ENCODE measurements around the gene CCNE1. TPM values are rescaled to one million over a fixed set of nuclear protein-coding genes. Genes with fewer than 3 reads are reported as not detected.

The CCNE1 gene
- polyA plus RNA-seq, 1 of the 3 experiments (the other 2 are of a cell fraction), result 8.9 TPM

DNA sequence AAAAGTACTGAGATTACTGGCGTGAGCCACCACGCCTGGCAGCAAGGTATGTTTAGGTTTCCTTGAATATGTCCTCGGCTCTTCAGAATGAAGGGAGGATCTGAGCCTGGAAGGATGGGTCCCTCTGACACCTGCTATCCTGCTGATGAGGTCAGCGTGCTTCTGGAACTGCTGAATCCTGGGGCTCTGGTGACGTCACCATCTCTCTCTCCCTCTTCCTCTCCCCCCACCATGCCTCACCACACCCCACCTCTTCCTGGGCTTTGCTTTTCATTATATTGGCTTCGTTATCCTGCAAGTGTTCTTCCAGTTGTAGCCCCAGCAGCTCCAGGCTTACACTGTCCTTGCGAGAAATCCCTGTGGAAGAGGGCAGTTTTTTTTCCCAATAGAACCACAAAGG lies 49.8 kb downstream of the CCNE1 start:
- Histone ChIP-seq H3K9me2 (no peaks in the 10 kb centered on the region), H4K20me1 (ENCODE audit: insufficient read depth) (no peaks in the 10 kb centered on the region), H3K9me3 (0 out of 2 replicates have a peak, but pooled peaks cover under 1% of the 10 kb centered on the region), H3K27ac (ENCODE audit: low read depth in 2 of 2, low read length in 1 of 2) (no peak overlapping the region), H3K36me3 (replicated peaks in 1 of 2; ENCODE audit: control insufficient read depth in 1 of 2, insufficient read depth in 2 of 2, low read length in 1 of 2) (no peaks in the 10 kb centered on the region), H3K79me2 (ENCODE audit: insufficient read depth) (no peaks in the 10 kb centered on the region), H3K4me1 (ENCODE audit: control insufficient read depth in 1 of 2, insufficient read depth in 2 of 2, low read depth in 1 of 2, low read length in 1 of 2) (no peaks in the 10 kb centered on the region; a peak in 1 of 4 replicates), H2AFZ (ENCODE audit: low read depth) (no peak overlapping the region), H3F3A (replicated peaks; ENCODE audit: insufficient read depth) (no peaks in the 10 kb centered on the region), H3K9ac (no peak overlapping the region), H3K27me3 (ENCODE audit: insufficient read depth) (peaks cover 3% of the 10 kb centered on the region; the same call in 1 of the 2 replicates), H3K4me3 (ENCODE audit: low read depth in 2 of 2, low read length in 1 of 2) (no peak overlapping the region), H3K4me2 (no peak overlapping the region)
- WGBS (ENCODE audit: low lambda C conversion rate), result 55% methylated on average over 7 of the region's 7 CpGs
- no peak for DNase-seq
- TF ChIP-seq SIN3A (IDR thresholded peaks at IDR 0.05; ENCODE audit: borderline replicate concordance, low read depth, low read length), result no peak
- no peak for TF ChIP-seq JUND (IDR thresholded peaks at IDR 0.05)
- no peak for TF ChIP-seq FOSL2 (IDR thresholded peaks at IDR 0.05; ENCODE audit: borderline replicate concordance, low read depth)
- no peak for TF ChIP-seq TAF1 (IDR thresholded peaks at IDR 0.05; ENCODE audit: borderline replicate concordance, low read depth, low read length)
- TF ChIP-seq GABPA (IDR thresholded peaks at IDR 0.05; ENCODE audit: low read depth), result no peak
- TF ChIP-seq, protein P1, sequence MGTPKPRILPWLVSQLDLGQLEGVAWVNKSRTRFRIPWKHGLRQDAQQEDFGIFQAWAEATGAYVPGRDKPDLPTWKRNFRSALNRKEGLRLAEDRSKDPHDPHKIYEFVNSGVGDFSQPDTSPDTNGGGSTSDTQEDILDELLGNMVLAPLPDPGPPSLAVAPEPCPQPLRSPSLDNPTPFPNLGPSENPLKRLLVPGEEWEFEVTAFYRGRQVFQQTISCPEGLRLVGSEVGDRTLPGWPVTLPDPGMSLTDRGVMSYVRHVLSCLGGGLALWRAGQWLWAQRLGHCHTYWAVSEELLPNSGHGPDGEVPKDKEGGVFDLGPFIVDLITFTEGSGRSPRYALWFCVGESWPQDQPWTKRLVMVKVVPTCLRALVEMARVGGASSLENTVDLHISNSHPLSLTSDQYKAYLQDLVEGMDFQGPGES (IDR thresholded peaks at IDR 0.05; ENCODE audit: low read depth, low read length), result no peak
- TF ChIP-seq EZH2phosphoT487 (IDR thresholded peaks at IDR 0.05; ENCODE audit: borderline replicate concordance, low read depth), result no peak
- TF ChIP-seq POLR2AphosphoS5 (IDR thresholded peaks at IDR 0.05; ENCODE audit: low read depth, low read length), result no peak
- TF ChIP-seq, protein P2, sequence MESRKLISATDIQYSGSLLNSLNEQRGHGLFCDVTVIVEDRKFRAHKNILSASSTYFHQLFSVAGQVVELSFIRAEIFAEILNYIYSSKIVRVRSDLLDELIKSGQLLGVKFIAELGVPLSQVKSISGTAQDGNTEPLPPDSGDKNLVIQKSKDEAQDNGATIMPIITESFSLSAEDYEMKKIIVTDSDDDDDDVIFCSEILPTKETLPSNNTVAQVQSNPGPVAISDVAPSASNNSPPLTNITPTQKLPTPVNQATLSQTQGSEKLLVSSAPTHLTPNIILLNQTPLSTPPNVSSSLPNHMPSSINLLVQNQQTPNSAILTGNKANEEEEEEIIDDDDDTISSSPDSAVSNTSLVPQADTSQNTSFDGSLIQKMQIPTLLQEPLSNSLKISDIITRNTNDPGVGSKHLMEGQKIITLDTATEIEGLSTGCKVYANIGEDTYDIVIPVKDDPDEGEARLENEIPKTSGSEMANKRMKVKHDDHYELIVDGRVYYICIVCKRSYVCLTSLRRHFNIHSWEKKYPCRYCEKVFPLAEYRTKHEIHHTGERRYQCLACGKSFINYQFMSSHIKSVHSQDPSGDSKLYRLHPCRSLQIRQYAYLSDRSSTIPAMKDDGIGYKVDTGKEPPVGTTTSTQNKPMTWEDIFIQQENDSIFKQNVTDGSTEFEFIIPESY (IDR thresholded peaks at IDR 0.05; ENCODE audit: borderline replicate concordance, low read depth), result no peak
- TF ChIP-seq, protein P3, sequence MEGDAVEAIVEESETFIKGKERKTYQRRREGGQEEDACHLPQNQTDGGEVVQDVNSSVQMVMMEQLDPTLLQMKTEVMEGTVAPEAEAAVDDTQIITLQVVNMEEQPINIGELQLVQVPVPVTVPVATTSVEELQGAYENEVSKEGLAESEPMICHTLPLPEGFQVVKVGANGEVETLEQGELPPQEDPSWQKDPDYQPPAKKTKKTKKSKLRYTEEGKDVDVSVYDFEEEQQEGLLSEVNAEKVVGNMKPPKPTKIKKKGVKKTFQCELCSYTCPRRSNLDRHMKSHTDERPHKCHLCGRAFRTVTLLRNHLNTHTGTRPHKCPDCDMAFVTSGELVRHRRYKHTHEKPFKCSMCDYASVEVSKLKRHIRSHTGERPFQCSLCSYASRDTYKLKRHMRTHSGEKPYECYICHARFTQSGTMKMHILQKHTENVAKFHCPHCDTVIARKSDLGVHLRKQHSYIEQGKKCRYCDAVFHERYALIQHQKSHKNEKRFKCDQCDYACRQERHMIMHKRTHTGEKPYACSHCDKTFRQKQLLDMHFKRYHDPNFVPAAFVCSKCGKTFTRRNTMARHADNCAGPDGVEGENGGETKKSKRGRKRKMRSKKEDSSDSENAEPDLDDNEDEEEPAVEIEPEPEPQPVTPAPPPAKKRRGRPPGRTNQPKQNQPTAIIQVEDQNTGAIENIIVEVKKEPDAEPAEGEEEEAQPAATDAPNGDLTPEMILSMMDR (IDR thresholded peaks at IDR 0.05), result no peak
- TF ChIP-seq, protein P4, sequence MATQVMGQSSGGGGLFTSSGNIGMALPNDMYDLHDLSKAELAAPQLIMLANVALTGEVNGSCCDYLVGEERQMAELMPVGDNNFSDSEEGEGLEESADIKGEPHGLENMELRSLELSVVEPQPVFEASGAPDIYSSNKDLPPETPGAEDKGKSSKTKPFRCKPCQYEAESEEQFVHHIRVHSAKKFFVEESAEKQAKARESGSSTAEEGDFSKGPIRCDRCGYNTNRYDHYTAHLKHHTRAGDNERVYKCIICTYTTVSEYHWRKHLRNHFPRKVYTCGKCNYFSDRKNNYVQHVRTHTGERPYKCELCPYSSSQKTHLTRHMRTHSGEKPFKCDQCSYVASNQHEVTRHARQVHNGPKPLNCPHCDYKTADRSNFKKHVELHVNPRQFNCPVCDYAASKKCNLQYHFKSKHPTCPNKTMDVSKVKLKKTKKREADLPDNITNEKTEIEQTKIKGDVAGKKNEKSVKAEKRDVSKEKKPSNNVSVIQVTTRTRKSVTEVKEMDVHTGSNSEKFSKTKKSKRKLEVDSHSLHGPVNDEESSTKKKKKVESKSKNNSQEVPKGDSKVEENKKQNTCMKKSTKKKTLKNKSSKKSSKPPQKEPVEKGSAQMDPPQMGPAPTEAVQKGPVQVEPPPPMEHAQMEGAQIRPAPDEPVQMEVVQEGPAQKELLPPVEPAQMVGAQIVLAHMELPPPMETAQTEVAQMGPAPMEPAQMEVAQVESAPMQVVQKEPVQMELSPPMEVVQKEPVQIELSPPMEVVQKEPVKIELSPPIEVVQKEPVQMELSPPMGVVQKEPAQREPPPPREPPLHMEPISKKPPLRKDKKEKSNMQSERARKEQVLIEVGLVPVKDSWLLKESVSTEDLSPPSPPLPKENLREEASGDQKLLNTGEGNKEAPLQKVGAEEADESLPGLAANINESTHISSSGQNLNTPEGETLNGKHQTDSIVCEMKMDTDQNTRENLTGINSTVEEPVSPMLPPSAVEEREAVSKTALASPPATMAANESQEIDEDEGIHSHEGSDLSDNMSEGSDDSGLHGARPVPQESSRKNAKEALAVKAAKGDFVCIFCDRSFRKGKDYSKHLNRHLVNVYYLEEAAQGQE (IDR thresholded peaks at IDR 0.05; ENCODE audit: low read depth, low read length), result no peak
- TF ChIP-seq NFIC (IDR thresholded peaks at IDR 0.05; ENCODE audit: borderline replicate concordance), result no peak
- no peak for TF ChIP-seq MXI1 (IDR thresholded peaks at IDR 0.05; ENCODE audit: low read depth, low read length)
- no peak for TF ChIP-seq TEAD4 (IDR thresholded peaks at IDR 0.05; ENCODE audit: borderline replicate concordance, insufficient read depth)
- no peak for TF ChIP-seq CHD2 (IDR thresholded peaks at IDR 0.05; ENCODE audit: low read length, partially characterized antibody)
- TF ChIP-seq NRF1 (IDR thresholded peaks at IDR 0.05; ENCODE audit: low read depth, low read length), result no peak
- no peak for TF ChIP-seq ELF1 (IDR thresholded peaks at IDR 0.05)
- TF ChIP-seq TCF12 (IDR thresholded peaks at IDR 0.05), result no peak
- no peak for TF ChIP-seq RAD21 (IDR thresholded peaks at IDR 0.05; ENCODE audit: low read length)
- ChIA-PET POLR2A (no interaction called here), CTCF (interaction anchor here (1.1 to 5.6 kb wide), 5 partner anchors 12 to 167 kb away, joined by 3 to 45 read pairs (median 5); no protein-coding TSS in a partner anchor)
